Omental fat pad (tissue), 4 donors: Measurements from ENCODE around the gene MRPL18. TPM values are rescaled to one million over a fixed set of nuclear protein-coding genes. Genes with fewer than 3 reads are reported as not detected.
A peak's percentile ranks its signal among the peaks of the same experiment; 100 is the strongest.

ENCODE experiments used
- ATAC-seq: fragments of 150-250 bp; one replicate; pipeline ENCODE4 v1.9.1; 2016; ENCODE audit warnings: mild to moderate bottlenecking, moderate library complexity; ENCODE audit not compliant: low FRiP score
- DNase-seq: peaks from one replicate; pipeline ENCODE4 v3.0.0-alpha.2; 2019; ENCODE audit warnings: low spot score
- small RNA-seq: library from RNA; depleted of rRNA; stranded (forward); fragments of <200 nt; gene quantifications from one replicate; pipeline ENCODE3, GENCODE V24; 2016
- total RNA-seq, 4 donors: library from RNA; depleted of rRNA; stranded (reverse); fragments of >200 nt; gene quantifications; one replicate each; pipeline ENCODE4 v1.1.0, GENCODE V29; 2016
- TF ChIP-seq, protein P1 (sequence below), 3 donors: fragments of 450-650 bp; IDR thresholded peaks; one replicate each; pipeline ENCODE4 v1.5.1; 2016 to 2017; ENCODE audit warnings: antibody characterized with exemption in 3 of 3, mild to moderate bottlenecking in 3 of 3, moderate library complexity in 2 of 3

The MRPL18 gene
- total RNA-seq, 4 donors from 2014 or later: 37.2 to 87.6 (median 60.3) TPM

DNA sequence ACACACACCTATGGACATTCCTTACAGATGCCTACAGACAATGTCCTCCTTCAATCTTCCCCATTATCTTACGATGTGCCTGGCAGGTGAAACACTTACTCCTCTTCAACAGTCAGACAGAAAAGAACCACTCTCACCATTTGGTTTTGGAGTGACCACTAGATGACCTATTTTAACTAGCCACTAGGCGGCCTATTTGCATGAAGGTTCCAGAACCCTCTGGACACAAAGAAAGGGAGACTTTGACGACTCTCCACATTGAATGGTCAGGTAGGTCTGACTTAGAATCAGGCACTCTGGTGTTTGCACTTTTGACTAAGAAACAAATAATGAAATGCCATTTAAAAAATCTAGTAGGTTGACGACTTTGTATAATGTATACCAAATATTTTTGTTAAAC lies 51.8 kb downstream of the MRPL18 start:
- ATAC-seq: no peak
- TF ChIP-seq, protein P1, sequence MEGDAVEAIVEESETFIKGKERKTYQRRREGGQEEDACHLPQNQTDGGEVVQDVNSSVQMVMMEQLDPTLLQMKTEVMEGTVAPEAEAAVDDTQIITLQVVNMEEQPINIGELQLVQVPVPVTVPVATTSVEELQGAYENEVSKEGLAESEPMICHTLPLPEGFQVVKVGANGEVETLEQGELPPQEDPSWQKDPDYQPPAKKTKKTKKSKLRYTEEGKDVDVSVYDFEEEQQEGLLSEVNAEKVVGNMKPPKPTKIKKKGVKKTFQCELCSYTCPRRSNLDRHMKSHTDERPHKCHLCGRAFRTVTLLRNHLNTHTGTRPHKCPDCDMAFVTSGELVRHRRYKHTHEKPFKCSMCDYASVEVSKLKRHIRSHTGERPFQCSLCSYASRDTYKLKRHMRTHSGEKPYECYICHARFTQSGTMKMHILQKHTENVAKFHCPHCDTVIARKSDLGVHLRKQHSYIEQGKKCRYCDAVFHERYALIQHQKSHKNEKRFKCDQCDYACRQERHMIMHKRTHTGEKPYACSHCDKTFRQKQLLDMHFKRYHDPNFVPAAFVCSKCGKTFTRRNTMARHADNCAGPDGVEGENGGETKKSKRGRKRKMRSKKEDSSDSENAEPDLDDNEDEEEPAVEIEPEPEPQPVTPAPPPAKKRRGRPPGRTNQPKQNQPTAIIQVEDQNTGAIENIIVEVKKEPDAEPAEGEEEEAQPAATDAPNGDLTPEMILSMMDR (IDR thresholded peaks at IDR 0.05): no peak

GRCh38 chr6:159844737-159845645 lies 54.7 kb downstream of the MRPL18 start:
- no peak for ATAC-seq
- TF ChIP-seq, protein P1 (IDR thresholded peaks at IDR 0.05): no peak
- DNase-seq: no peak

More for the DNA sequence above, 51.8 kb downstream of the MRPL18 start:
- no peak for DNase-seq

Small RNA genes lying within 50 kb of the gene (small RNA-seq; reads per million reads assigned to genes)
- gene SNORA20 (69.5 reads per million, percentile 96 among the genes with 10 or more reads in this experiment), gene SNORA29 (not detected)

Other genes starting within 250 kb of the MRPL18 start
- gene SOD2, start 97.2 kb upstream of the MRPL18 start, total RNA-seq: 1,000 to 10,000 TPM in 2 of 4 donors, 100 to 1,000 TPM in 2; 455 to 1,833 (median 1,242) TPM
- gene WTAP, start 63.0 kb upstream of the MRPL18 start, total RNA-seq: 100 to 1,000 TPM in 2 of 4 donors, 10 to 100 TPM in 2; 74.8 to 202 (median 133) TPM
- gene ACAT2, start 28.4 kb upstream of the MRPL18 start, total RNA-seq: 10 to 100 TPM in 1 of 4 donors, 1 to 10 TPM in 3; 4.6 to 15.1 (median 6.5) TPM
- 100 to 1,000 TPM; 146 to 248 (median 192) TPM for gene TCP1, start 865 bp upstream of the MRPL18 start, total RNA-seq
- gene PNLDC1, start 9.8 kb downstream of the MRPL18 start, total RNA-seq: under 1 TPM in 1 of 4 donors, not detected in 3; 0.37 TPM
- gene MAS1, start 100.5 kb downstream of the MRPL18 start, total RNA-seq: under 1 TPM in 1 of 4 donors, not detected in 3; under 0.01 TPM
- 100 to 1,000 TPM in 3 of 4 donors, 10 to 100 TPM in 1; 69.9 to 131 (median 110) TPM for gene IGF2R, start 178.6 kb downstream of the MRPL18 start, total RNA-seq